Neural progenitor cell (in vitro differentiated cells): ENCODE measurements around the gene TRAM2. TPM values are rescaled to one million over a fixed set of nuclear protein-coding genes. Genes with fewer than 3 reads are reported as not detected.

Experiments used
- DNase-seq: peaks from one replicate; pipeline ENCODE4 v3.0.0-alpha.2; 2016; ENCODE audit warnings: low spot score
- H2AFZ ChIP-seq: fragments of 200-600 bp; sonication (generic); replicated peaks from 2 replicates; pipeline ENCODE4 v1.6.1; 2016; ENCODE audit warnings: antibody characterized with exemption
- H3F3A ChIP-seq: fragments of 200-600 bp; sonication (generic); 2 replicates; pipeline ENCODE4 v1.6.1; 2016; ENCODE audit warnings: antibody characterized with exemption, low read depth
- H3K27ac ChIP-seq: fragments of 200-600 bp; sonication (generic); 2 replicates; pipeline ENCODE4 v1.5.1; 2016; ENCODE audit warnings: mild to moderate bottlenecking
- H3K27me3 ChIP-seq: fragments of 200-600 bp; sonication (generic); 2 replicates; pipeline ENCODE4 v1.6.1; 2016; ENCODE audit warnings: mild to moderate bottlenecking, moderate library complexity
- H3K36me3 ChIP-seq: fragments of 200-600 bp; sonication (generic); 2 replicates; pipeline ENCODE4 v1.5.1; 2016
- H3K4me1 ChIP-seq: fragments of 200-600 bp; sonication (generic); 2 replicates; pipeline ENCODE4 v1.6.1; 2016; ENCODE audit warnings: mixed run types
- H3K4me2 ChIP-seq: fragments of 200-600 bp; sonication (generic); 2 replicates; pipeline ENCODE4 v1.6.1; 2016
- H3K4me3 ChIP-seq: fragments of 200-600 bp; sonication (generic); 2 replicates; pipeline ENCODE4 v1.5.1; 2016
- H3K79me2 ChIP-seq: fragments of 200-600 bp; sonication (generic); 2 replicates; pipeline ENCODE4 v1.6.1; 2016; ENCODE audit warnings: low read depth
- H3K9ac ChIP-seq: fragments of 200-600 bp; sonication (generic); 2 replicates; pipeline ENCODE4 v1.6.1; 2016
- H3K9me3 ChIP-seq: fragments of 200-600 bp; sonication (generic); 2 replicates; pipeline ENCODE4 v1.5.1; 2016; ENCODE audit warnings: low read depth
- H4K20me1 ChIP-seq: fragments of 200-600 bp; sonication (generic); 2 replicates; pipeline ENCODE4 v1.6.1; 2016; ENCODE audit warnings: low read depth
- H3K27ac Mint-ChIP-seq: 3 replicates; pipeline ENCODE4 v1.8.0; 2021; ENCODE audit warnings: mixed read lengths
- H3K27me3 Mint-ChIP-seq: 2 replicates; pipeline ENCODE4 v1.8.0; 2022; ENCODE audit warnings: low read depth, mild to moderate bottlenecking, inconsistent platforms, moderate library complexity, mixed read lengths; ENCODE audit not compliant: insufficient read depth
- H3K36me3 Mint-ChIP-seq: 3 replicates; pipeline ENCODE4 v1.8.0; 2021; ENCODE audit warnings: mixed read lengths
- H3K4me1 Mint-ChIP-seq: 3 replicates; pipeline ENCODE4 v1.8.0; 2021; ENCODE audit warnings: mixed read lengths
- H3K4me3 Mint-ChIP-seq: 3 replicates; pipeline ENCODE4 v1.8.0; 2021; ENCODE audit warnings: mild to moderate bottlenecking, moderate library complexity, mixed read lengths
- H3K9me3 Mint-ChIP-seq: 3 replicates; pipeline ENCODE4 v1.8.0; 2020; ENCODE audit warnings: mixed read lengths
- CTCF ChIP-seq: fragments of 200-600 bp; sonication (generic); IDR thresholded peaks from 2 replicates; pipeline ENCODE4 v1.5.1; 2017; ENCODE audit warnings: antibody characterized with exemption, mild to moderate bottlenecking
- EZH2 ChIP-seq: fragments of 200-600 bp; sonication (generic); IDR thresholded peaks from 2 replicates; pipeline ENCODE4 v1.6.1; 2017; ENCODE audit warnings: antibody characterized with exemption, mild to moderate bottlenecking, moderate library complexity
- EZH2phosphoT487 ChIP-seq: fragments of 200-600 bp; sonication (generic); IDR thresholded peaks from 2 replicates; pipeline ENCODE4 v1.6.1; 2017; ENCODE audit warnings: antibody characterized with exemption
- total RNA-seq: library from RNA; depleted of rRNA; stranded (reverse); fragments of >200 nt; gene quantifications from 2 replicates; pipeline ENCODE4 v1.2.3, GENCODE V29; 2015; ENCODE audit warnings: low replicate concordance

The TRAM2 gene
- total RNA-seq, 1 donor from 2014 or later: 12.3 TPM

GRCh38 chr6:52508261-52508739 is 68.6 kb downstream of the TRAM2 start:
- H3F3A ChIP-seq: no peaks in the 10 kb centered on the region
- no peak overlapping the region for H3K4me3 ChIP-seq
- H3K27me3 ChIP-seq: no peaks in the 10 kb centered on the region
- no peak overlapping the region for H3K4me2 ChIP-seq
- H3K9me3 Mint-ChIP-seq: no peaks in the 10 kb centered on the region
- H3K27me3 Mint-ChIP-seq: no peaks in the 10 kb centered on the region
- no peak overlapping the region for H3K4me3 Mint-ChIP-seq
- no peak overlapping the region for H3K9ac ChIP-seq
- H3K4me1 Mint-ChIP-seq: peaks cover 17% of the 10 kb centered on the region
- DNase-seq: no peak
- H3K9me3 ChIP-seq: no peaks in the 10 kb centered on the region
- no peak for TF ChIP-seq CTCF
- TF ChIP-seq EZH2: no peak
- TF ChIP-seq EZH2phosphoT487: no peak
- H3K27ac ChIP-seq: no peak overlapping the region
- H4K20me1 ChIP-seq: no peaks in the 10 kb centered on the region
- peaks cover 3% of the 10 kb centered on the region for H3K4me1 ChIP-seq
- no peak overlapping the region for H2AFZ ChIP-seq
- H3K36me3 ChIP-seq: no peaks in the 10 kb centered on the region
- H3K27ac Mint-ChIP-seq: peak overlapping the region; percentile 81
- no peaks in the 10 kb centered on the region for H3K79me2 ChIP-seq
- peaks cover 44% of the 10 kb centered on the region for H3K36me3 Mint-ChIP-seq

GRCh38 chr6:52507557-52508260 is 69.2 kb downstream of the TRAM2 start:
- Mint-ChIP-seq H3K4me1 (peaks cover 12% of the 10 kb centered on the region), H3K27ac (no peak overlapping the region), H3K36me3 (peaks cover 48% of the 10 kb centered on the region), H3K27me3 (no peaks in the 10 kb centered on the region), H3K4me3 (no peak overlapping the region), H3K9me3 (no peaks in the 10 kb centered on the region)
- no peaks in the 10 kb centered on the region for H3F3A ChIP-seq
- no peak for DNase-seq
- no peak overlapping the region for H3K9ac ChIP-seq
- H3K9me3 ChIP-seq: no peaks in the 10 kb centered on the region
- H2AFZ ChIP-seq: no peak overlapping the region
- H3K27me3 ChIP-seq: no peaks in the 10 kb centered on the region
- no peak overlapping the region for H3K4me2 ChIP-seq
- no peaks in the 10 kb centered on the region for H3K79me2 ChIP-seq
- H3K4me3 ChIP-seq: no peak overlapping the region
- H3K4me1 ChIP-seq: peaks cover 3% of the 10 kb centered on the region
- no peak for TF ChIP-seq EZH2phosphoT487
- no peak for TF ChIP-seq CTCF
- TF ChIP-seq EZH2: no peak
- H3K27ac ChIP-seq: no peak overlapping the region
- no peaks in the 10 kb centered on the region for H4K20me1 ChIP-seq
- no peaks in the 10 kb centered on the region for H3K36me3 ChIP-seq

- H3K4me3 Mint-ChIP-seq: no peak overlapping the region
- Histone ChIP-seq H3K4me1 (peaks cover 3% of the 10 kb centered on the region), H3K79me2 (no peaks in the 10 kb centered on the region), H3K4me2 (no peak overlapping the region), H3K36me3 (no peaks in the 10 kb centered on the region), H3F3A (no peaks in the 10 kb centered on the region), H4K20me1 (no peaks in the 10 kb centered on the region), H3K9ac (no peak overlapping the region), H3K4me3 (no peak overlapping the region), H2AFZ (no peak overlapping the region), H3K27ac (no peak overlapping the region), H3K27me3 (no peaks in the 10 kb centered on the region), H3K9me3 (no peaks in the 10 kb centered on the region)
- peaks cover 48% of the 10 kb centered on the region for H3K36me3 Mint-ChIP-seq
- no peaks in the 10 kb centered on the region for H3K9me3 Mint-ChIP-seq
- no peaks in the 10 kb centered on the region for H3K4me1 Mint-ChIP-seq
- no peak for TF ChIP-seq EZH2phosphoT487
- TF ChIP-seq CTCF: no peak
- no peak for TF ChIP-seq EZH2
- no peak for DNase-seq
- H3K27me3 Mint-ChIP-seq: no peaks in the 10 kb centered on the region
- no peak overlapping the region for H3K27ac Mint-ChIP-seq
Observed at GRCh38 chr6:52506476-52506875, 70.4 kb downstream of the TRAM2 start.
